NCI-H345 (cell line): ENCODE measurements around the gene EMC10.

Experiments
- DNase-seq: peaks from one replicate; lab custom pipeline; 2025; lab: John Stamatoyannopoulos, UW

Gene EMC10

DNA sequence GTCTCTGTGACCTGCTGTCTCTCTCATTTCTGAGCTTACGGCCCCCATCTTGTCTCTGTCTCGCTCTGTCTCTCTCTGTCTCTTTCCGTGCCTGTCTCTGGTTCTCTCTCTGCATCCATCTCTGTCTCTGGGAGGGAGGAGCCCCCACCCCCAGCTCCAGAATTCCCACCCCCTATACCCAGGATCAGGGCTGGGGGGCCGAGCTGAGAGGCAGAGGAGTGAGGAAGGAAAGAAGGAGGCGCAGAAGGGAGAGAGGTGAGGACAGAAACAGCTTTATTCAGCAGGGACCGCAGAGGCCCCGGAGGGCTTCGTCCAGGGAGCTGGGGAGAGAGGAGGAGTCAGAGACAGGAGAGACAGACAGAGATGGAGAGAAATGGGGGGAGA, 20.7 kb downstream of the EMC10 start:
- DNase-seq = no peak

GRCh38 chr19:50498219-50499056, 22.1 kb downstream of the EMC10 start:
- DNase-seq = no peak

- DNase-seq = peak; percentile 27
Measured at GRCh38 chr19:50500060-50500752, 23.9 kb downstream of the EMC10 start.

GRCh38 chr19:50500753-50501151, 24.4 kb downstream of the EMC10 start:
- no peak for DNase-seq

DNA sequence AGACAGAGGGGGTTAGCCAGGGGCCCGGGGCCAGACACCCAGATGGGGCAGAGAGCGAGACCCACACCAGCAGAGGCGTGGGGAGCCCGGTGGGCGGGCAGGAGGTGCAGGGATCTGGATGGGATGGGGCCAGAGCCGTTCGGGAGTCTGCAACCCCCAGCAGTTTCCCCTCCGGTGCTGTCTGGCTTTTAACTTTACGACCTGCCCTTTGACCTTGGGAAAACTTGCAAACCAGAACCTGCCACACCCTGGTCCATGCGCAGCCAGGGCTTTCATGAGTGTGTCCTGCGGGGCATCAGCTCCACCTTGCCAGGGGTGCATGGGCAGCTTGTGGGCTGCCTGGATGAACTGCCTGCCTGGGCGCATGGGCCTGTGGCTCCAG, 24.9 kb downstream of the EMC10 start:
- no peak for DNase-seq

DNA sequence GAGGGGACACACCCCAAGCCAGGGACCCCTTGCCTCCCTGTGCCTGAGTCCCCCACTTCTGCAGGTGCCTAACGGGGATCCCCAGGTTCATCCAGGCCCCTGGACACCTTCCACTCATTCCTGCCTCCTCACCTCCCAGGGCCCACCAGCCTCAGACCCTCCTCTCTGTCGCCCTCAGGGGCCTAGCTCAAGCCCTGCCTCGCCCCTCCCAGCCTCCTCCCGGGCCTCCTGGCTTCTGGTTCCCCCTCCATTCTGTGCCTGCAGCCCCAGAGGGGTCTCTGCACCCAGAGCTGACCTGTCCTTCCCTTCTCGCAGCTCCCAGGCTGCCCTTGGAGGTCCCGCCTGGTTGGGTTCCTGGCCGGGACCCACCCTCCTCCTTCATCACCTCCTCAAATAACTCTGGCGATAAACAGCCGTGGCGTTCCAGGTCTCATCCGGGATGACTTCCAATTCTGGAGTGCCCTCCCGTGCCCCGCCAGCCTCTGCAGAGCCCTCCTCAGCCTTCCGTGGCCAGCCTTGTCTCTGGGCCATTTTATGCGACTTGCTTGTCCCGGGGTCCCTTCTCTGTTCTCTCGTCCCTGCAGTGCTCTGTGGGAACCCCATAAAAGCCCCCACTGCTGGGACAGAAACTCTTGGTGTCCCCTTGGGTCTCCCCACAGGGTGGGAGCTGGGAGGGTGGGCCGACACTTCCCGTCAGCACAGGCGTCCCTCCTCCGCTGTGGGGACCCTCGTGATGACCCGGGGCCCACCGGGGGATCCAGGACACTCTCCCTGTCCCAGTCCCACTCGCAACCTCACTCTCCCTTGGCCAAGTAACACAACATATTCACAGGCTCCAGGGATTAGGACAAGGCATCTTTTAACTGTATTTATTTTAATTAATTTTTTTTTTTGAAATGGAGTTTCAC, 25.5 kb downstream of the EMC10 start:
- DNase-seq = no peak

- DNase-seq = no peak
Measured at GRCh38 chr19:50505856-50506611, 29.7 kb downstream of the EMC10 start.

GRCh38 chr19:50506700-50507099, 30.4 kb downstream of the EMC10 start:
- no peak for DNase-seq

GRCh38 chr19:50507376-50507775, 31.1 kb downstream of the EMC10 start:
- DNase-seq = no peak

DNA sequence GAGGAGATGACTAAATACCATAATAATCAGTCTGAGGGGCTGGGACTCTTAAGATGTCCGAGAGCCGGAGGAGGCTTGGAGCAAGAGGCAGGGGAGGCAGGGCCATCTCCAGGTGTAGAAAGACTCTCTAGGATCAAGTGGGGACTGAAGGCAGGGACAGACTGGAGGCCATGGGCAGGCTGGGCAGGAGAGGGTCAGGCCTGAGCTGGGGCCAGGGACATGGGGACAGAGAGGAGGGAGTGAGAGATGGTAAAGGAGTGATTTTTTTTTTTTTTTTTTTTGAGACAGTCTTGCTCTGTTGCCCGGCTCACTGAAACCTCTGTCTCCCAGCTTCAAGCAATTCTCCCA, 32.5 kb downstream of the EMC10 start:
- no peak for DNase-seq

DNA sequence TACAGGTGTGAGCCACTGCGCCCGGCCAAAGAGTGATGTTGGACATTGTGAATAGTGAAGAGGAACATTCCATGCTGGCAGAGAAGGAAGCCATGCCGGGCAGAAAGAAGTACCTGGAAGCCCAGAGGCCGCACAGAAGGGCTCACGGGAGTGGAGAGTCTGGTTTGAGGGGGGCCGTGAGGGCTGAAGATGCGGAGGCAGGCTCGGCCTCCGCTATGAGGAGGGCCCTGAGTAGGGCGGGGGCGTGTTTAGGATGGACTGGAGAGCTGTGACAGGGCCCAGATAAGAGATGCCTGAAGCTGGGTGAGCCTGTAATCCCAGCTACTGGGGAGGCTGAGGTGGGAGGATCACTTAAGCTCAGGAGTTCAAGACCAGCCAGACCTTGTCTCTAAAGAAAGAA, 33.1 kb downstream of the EMC10 start:
- no peak for DNase-seq

GRCh38 chr19:50510121-50510670, 33.9 kb downstream of the EMC10 start:
- DNase-seq = no peak

GRCh38 chr19:50510700-50511068, 34.4 kb downstream of the EMC10 start:
- DNase-seq = peak; percentile 83

DNA sequence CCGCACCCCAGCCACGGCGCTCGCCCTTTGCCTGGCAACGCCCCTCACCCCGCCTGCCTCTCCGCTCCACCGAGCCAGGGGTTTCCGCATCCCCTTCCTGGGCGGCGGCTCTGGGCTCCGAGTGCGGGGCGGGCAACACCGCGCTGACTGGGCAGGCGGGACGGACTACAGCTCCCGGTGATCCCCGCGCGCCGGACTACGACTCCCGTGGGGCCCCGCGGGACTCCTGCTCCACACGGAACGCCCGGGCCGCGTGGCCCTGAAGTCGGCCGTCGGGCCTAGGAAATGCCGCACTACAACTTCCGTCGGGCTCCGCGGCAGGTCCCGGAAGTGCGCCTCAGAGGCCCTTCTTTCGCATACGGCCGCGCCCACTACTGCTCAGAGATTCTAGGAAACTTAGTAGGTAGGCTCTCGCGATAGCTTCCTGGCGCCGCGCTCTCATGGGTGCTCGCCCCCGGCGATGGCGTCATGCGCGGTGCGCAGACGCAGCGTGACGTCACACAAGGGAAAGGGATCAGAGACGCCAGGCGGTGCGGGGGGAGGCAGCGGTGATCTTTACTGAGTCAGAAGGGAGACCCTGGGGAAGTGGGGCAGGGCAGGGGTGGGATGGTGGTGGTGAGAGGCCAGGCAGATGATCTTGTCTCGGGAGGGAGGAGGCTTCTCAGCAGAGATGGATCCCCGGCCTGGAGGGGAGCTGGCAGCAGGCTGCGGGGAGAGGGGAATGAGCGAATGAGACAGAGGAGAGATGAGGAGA, 34.9 kb downstream of the EMC10 start, which contains the start of gene JOSD2:
Gene JOSD2 (minus strand): TSS at position 123 of the 754 bp plus-strand sequence. CDS start 760 bp downstream, outside the sequence.
- DNase-seq = peak; percentile 98

DNA sequence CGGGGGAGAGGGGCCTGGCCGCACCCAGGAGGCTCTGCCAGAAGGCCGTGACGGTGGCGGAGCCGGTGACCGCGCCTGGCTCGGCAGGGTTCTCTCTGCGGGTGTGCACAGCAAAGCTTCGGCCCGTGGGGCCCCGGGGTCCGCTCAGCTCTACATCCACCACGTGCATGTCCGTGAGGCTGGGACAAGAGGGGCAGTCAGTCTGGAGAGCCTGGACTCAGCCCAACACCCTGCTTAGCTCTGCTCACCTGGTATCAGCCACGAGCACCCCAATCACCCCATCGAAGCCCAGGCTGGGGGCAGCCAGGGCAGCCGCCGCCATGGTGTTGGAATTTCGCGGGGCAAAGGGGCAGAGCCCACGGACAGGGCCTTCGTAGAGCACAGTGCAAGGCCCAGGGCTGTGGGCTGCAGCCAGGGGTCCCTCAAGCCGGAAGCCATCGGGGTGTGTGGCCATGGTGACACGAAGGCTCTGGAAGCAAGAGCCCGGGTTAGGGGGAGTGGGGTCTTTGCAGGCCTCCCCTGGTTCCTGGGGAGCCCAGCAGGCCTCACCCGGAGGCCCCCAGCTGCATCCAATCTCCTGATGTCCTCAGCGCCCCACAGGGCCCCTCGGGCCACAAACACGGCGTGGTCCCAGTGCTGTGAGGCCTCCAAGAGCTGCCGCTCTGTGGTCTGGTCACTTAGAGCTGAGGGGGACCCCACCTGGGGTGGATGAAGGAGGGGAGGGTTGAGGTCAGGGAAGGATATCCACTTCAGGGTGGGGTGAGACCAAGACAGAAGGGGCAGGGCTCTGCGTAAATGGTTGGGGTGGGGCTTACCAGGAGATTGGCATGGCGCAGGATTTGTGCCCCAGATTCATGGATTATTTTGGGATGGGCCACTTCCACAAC, 36.0 kb downstream of the EMC10 start:
- no peak for DNase-seq

DNA sequence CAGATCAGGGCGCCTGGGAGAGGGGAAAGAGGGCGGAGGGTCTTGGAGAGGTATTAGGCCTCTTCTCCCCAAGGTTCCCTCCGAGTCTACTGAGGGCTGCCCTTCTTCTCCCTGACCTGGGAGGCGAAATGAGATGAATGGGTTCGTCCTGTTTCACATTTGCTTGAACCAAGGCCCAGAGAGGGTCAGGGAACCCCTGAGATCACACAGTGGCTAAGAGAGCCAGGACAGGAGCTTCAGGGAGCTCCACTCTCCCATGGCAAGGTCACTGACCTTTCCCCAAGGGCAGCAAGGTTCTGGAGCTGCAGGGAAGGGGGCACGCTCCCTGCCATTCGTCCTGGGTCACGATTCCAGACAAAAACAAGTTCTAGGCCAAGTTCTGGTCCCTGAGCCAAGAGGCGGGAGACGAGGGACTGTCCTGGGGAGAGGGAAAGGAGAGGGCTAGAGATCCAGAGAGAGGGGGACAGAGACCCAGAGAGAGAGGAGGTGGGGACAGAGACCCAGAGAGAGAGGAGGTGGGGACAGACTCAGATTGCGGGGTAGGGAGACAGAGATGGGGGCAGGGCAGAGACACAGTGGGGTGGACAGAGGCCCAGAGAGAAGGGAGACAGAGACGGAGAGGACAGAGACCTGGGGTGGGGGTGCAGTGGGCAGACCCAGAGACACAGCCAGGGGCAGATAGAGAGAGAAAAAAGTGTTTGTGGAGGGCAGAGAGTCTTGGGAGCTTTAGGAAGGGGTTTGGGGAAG, 36.9 kb downstream of the EMC10 start:
- DNase-seq = no peak

GRCh38 chr19:50513746-50514345, 37.5 kb downstream of the EMC10 start, which contains the start of gene ASPDH:
TSS of gene ASPDH (minus strand) at chr19:50513913. CDS start at chr19:50513823, 90 bp downstream.
- DNase-seq = no peak
